HG03175 (cell line): ENCODE data around the gene LRRC8C.
A peak's percentile ranks its signal among the peaks of the same experiment; 100 is the strongest.

Experiments
- ATAC-seq: cut with Tn5 transposase; IDR thresholded peaks from one replicate; pipeline ENCODE4 v1.9.1; 2021; ENCODE audit warnings: mild to moderate bottlenecking, moderate library complexity; ENCODE audit not compliant: unreplicated experiment

Gene LRRC8C

DNA sequence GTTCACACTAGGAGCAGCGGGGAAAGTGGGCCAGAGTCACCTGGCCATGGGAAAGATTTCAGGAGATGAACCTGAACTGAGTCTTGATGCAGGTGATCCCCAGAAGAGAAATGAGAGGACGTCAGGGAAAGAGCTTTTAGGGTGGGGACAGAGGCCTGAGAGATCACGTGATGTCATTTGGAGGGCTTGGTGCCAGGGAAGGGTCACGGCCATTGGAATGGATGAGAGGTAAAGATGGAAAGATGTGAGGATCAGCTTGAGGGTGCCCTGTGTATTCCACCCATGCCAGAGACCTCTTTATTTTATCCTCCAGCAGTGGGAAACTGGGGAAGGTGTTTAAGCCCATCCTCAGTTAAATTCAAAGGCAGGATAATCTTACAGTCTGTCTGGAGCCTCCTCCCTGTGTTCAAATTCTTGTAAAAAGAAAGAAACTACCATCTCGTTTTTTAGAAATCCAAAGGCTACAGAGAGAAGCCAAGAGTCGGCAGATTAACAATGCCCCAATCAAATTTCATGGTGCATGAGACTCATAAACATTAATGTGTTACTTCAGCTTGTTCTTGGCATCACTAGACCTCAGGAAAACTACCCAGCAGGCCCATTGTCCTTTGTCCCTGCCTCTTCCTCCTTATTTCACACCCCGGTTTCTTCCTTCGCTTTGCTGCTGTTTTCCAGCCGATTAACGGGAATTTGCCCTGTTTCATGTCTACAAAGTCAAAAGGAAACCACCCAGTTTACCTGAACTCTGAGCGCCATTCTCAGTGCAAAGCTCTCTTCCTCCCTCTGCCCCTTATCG lies 94.8 kb downstream of the LRRC8C start:
- no peak for ATAC-seq

DNA sequence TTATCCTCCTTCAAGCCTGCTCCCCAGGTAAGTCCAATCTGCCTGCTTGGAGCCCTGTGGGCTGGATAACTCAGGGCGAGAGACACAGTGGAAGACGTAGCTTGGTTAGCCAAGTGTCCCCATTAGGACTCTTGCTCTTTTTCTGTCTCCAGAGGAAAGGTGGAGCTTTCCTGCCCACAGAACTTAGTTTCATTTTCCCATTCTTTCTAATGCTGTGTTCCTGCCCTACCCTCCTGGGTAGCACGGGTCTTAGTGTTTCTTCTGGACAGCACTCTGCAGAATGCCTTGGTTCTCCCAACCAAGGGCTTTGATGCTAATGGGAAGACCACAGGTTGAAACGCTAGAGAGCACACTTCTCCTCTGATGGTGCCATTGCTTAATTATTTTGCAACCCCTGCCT lies 95.5 kb downstream of the LRRC8C start:
- ATAC-seq = no peak

DNA sequence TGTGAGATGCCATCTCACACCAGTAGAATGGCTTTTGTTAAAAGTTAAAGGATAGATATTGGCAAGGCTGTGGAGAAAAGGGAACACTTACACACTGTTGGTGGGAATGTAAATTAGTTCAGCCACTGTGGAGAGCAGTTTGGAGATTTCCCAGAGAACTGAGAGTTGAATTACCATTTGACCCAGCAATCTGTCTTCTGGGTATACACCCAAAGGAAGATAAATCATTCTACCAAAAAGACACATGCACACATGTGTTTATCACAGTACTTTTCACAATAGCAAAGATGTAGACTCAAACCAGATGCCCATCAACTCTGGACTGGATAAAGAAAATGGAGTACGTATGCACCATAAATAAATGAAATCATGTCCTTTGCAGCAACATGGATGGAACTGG lies 99.3 kb downstream of the LRRC8C start:
- no peak for ATAC-seq

DNA sequence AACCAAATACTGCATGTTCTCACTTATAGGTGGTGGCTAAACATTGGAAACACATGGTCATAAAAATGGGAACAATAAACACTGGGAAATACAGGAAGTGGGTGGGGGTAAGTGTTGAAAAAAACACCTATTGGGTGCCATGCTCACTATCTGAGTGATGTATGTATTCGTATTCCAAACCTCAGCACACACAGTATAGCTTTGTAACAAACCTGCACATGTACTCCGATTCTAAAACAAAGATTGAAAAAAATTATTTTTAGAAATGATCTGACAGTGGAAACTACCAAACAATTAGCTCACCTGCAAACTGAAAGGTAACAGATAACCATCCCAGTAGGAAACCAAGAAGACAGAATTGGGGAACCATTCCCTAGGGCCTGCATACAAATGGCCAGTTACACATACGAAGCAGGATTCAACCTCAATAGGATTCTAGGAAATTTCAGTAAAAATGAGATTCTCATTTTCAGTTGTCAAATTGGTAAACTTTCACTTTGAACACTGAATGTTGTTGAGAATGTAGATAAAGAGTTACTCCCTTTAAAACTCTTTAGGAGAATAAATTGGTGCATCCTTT lies 99.8 kb downstream of the LRRC8C start:
- no peak for ATAC-seq

DNA sequence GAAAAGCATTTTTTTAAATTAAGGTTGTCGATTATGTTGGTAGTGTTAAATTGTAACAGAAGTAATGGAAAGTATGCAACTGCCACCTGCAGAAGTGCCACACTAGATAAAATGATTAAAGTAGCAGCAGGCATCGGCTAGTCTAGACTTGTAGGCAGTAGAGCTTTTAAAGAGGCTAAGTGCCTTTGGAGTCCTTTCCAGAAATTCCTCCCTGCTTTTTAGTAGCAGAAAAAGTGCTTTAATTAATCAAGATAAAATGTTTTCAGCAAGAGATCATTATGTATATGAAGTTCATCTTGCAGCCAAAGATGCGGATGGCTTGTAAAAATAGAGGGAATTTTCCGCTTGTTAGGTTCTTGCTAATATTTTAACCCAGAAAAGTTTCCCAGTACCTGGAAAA lies 100.8 kb downstream of the LRRC8C start:
- ATAC-seq = no peak

DNA sequence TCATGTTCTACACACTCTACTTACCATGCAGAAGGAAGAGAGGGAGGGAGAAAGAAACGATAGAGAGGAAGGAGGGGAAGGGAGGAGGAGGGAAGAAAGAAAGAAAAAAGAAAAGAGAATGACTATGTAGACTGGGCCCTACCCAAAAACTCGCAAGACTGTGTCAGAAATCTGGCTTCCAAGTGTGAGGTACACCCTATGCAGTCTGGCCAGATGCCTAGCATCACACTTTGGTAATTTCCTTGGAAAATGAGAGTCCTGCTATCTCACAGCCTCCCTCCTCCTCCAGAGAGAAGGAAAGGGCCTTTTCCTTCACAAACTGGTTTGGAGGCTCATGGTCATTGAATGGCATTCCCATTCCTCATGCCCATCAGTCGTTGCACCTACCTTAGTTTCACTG lies 101.5 kb downstream of the LRRC8C start:
- ATAC-seq = no peak

DNA sequence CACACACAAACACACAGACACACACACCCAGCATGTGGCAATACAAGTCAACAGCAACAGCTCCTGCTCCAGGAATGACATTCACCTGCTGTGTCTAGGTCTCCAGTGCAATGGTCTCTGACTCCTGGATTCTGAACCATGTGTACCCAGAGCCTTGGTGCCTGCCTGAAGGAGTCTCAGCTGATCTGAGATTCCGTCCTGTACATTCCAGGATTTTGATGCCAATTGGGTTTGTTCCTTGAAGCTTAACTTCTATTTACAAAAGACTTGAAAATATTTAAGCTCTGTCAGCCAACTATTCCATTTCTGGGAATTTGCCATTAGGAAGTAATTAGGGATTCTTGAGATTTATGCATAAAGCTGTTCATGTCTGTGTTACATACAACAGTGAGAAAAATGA lies 102.6 kb downstream of the LRRC8C start:
- ATAC-seq = no peak

DNA sequence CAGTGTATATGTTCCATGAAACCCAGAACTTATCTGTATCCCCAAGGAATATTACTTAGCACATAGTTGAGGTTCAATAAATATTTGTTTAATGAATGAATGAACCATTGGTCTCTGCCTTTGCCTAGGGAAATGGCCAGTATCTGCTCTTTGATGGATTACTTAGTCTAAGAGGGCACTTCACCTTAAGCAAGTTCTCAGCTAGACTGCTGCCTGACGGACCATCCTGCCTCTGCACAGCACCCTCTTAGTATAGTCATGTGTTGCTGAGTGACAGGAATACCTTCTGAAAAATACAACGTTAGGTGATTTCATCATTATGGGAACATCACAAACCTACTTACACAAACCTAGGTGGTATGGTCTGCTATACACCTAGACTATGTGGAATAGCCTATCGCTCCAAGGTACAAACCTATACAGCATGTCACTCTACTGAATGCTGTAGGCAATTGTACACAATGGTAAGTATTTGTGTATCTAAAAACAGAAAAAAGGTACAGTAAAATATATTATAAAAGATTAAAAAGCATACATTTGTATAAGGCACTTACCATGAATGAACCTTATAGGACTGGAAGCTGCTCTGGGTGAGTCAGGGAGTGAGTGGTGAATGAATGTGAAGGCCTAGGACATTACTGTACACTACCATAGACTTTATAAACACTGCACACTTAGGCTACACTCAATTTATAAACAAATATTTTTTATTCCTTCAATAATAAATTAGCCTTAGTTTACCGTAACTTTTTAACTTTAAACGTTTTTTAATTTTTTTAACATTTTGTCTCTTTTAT lies 104.2 kb downstream of the LRRC8C start:
- ATAC-seq = no peak

DNA sequence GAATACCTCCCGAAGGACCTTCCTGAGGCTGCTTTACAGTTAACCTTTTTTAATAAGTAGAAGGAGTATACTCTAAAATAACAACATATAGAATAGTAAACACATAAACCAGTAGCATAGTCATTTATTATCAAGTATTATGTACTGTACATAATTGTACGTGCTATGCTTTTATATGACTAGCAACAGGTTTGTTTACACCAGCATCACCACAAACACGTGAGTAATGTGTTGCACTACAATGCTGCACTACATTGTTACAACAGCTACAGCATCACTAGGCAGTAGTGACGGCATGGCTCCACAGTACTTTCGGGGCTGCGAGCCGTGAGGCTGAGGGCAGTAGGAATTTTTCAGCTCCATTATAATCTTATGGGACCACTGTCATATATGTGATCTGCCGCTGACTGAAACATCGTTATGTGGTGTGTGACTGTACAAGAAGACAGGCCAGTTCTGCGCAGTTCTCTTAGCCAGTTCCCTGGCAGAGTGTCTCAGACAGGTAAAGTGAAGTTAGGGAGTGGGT lies 105.1 kb downstream of the LRRC8C start:
- no peak for ATAC-seq

DNA sequence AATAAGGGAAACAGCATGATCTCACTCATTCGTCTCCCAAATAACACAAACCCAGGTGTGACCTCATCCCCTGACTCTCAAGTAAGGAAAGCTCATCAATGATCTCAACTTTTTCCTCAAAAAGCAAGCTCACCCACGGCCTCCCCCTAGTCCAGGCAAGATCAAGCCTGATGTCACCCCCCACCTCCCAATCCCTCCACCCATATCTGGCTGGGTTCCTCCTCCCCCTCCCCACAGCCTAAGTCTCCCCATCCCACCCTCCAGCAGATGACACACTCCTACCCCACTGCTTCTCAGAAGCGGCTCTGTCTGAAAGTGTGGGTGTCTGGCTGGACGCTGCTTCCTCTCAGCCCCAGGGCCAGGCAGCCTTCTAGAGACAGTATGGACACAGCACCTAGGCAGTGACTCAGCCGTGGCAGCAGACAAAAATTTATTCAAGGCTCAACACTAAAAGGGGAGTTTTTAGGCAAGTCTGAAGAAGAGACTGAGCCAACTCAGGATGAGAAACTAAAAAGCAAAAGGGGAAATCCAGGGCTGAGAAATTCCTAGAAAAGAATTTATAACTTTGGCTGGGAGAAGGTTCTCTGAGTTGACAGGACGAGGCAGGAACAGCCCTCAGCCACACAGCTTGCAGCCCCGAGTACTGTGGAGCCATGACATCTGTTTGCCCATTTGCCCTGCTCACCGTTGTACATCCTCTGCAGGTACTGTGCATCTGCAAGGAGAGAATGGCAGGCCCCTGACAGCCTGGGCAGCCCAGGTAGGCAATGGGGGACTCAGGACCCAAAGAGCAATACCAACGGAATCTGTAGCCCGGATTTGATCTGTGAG lies 106.3 kb downstream of the LRRC8C start:
- ATAC-seq = no peak

DNA sequence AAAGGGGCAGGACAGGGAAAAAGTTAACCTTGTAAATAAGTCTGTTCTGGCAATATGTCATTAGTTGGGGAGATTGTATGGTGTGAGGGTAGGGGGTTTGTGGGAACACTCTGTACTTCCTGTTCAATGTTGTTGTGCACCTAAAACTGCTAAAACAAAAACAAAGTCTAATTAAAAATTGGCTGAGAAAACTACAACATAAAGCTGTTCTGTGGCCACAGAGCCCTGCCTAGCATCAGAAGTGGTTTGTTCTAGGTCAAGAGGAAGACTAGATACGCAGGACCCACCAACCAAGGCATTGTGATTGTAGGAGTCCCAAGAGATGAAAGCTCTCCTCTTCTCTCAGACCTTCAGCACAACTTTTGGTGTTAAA lies 106.9 kb downstream of the LRRC8C start:
- no peak for ATAC-seq

DNA sequence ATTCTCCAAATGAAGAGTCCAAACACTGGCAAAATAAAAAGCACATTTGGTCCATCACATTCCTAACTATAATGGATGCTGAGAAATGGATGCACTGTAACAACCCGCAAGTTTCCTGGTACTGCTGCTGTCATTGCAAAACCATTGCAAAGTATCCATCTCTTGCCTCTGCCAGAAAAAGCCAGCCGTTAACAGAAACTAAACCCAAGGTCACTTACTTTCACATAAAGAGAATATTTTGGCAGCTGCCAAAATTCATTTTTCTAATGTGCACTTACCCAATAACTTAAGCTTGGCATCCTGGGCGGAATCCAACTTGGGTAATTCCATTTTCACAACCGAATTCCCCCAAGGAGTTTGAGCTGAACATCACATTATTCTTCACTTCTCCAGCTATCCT lies 110.9 kb downstream of the LRRC8C start:
- no peak for ATAC-seq

DNA sequence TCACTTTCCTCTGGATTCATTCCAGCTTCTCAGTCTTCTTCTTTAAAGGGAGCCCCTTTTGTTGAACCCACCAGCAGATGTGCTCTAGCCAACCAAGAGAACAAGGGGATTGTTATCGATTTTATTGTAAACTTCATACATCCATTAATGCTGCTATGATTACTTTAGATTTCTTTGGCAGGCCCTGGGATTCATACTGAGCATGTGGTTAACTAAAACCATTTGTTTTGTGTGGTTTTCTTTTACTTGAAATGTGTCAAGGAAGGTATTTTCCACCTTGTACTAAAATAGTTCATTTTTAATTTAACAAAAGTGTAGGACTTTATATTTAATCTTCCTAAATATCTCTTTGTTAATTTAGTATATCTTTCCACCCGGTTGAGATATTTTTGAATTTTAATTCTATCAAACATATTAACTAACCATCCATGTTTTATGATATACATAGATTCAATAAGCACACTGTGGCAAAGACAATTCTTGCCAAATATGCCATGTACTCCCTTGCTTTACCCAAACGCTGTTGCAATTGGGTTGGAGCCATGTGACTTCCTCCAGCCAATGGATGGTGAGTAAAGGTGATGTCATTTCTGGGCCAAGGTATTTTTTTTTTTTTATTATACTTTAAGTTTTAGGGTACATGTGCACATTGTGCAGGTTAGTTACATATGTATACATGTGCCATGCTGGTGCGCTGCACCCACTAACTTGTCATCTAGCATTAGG lies 113.7 kb downstream of the LRRC8C start:
- ATAC-seq = no peak

DNA sequence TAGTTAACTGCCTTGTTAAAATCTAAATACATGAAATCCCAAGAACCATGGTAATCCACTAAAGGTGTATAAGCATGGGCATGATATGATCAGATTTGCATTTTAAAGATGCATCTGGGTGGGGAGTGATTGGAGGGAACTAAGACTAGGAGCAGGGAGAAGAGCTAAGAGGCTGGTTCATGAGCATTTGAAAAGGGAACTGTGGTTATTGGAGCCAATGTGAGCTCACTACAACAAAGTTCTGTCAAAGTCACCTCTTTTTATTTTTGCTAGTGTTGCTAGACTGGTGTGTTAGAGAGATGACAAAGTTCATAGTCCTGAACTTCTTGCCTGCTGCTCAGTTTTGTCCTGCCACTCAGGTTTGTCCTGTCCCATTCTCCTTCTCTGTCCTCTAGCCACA lies 120.8 kb downstream of the LRRC8C start:
- ATAC-seq = no peak

DNA sequence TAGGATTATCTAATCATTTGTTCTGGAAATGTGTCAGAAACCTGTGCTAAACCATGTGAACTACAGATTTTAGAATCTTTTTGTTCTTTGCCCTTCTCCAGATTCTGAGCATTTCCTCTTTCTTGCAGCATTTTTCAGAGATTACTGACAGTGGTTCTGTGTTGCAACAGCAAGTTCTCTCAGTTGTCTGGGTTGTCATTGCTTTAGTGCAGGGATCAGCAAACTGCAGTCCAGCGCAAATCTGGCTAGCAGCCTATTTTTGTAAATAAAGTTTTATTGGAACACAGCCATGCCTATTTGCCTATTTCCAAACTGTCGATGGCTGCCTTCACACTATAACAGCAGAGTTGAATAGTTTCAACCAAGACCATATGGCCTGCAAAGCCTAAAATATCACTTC lies 121.6 kb downstream of the LRRC8C start:
- no peak for ATAC-seq

DNA sequence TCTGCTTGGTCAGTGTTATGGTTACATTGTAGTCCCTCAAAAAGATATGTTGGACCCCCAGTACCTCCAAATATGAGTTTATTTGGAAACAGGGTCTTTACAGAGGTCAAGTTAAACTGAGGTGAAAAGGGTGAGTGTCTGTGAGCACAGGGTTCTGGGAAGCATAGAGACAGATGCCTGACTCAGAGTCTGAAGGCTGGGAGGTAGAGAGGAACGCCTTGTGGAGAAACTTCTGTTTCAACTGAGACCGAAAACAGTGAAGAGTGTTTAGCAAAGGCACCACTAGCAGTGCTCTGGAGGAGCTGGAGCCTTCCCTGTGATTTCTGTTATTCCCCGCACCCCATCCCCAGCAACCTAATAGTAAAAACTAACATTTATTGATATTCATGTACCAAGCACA lies 122.7 kb downstream of the LRRC8C start:
- no peak for ATAC-seq

DNA sequence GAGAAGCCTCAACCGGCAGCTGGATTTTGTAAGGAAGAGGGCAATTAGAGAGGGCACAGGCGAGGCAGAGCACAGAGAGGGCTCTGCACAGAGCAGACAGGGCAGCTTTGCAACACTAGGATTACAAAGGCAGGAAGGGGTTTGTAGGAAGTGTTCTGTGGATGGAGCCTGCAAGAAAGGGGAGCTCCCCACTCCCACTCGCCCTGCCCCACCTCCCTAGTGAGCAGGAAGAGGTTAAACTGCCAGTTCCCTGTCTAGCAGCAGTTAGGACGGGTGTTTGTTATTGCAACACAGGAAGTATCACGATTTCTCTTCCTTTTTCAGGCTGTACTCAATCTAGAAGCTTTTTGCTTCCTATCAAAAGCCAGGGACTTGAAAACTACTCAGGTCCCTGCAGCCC lies 124.6 kb downstream of the LRRC8C start:
- peak; percentile 72 for ATAC-seq

DNA sequence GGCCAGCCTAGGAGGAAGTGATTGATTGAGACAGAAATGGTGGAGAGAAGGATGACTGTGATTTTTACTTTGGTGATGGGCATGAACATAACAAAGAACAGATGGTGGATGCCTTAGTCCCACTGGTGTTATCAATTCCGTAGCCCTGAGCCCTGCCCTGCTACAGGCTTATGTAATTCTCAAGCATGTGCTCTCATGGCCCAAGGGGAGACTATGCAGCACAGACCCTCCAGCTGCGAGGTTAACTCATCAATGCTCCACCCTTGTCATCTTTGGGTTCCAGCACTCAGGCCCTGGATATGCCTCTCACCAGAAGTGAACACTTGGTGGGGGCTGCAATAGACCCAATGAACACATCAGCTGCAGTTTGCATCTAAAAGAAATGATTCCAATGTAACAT lies 125.2 kb downstream of the LRRC8C start:
- ATAC-seq = no peak

DNA sequence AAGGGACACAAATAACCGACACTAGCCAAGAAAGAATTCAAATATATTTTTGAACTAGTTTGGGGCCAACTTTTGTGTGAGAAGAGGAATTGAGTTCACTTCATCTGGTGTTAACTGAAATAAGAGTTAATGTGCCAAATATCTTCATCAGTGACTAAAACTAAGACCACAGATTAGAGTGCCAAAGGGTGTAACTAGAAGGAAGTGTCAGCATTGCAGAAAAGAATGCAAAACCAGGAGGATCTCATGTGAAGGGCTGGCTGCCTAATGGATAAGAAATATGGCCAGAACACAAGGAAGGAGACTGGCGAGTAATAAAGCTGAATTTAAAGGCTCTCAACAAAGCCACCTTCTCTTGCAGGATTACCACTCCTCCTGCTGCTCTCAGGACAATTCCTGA lies 126.1 kb downstream of the LRRC8C start:
- ATAC-seq = no peak

DNA sequence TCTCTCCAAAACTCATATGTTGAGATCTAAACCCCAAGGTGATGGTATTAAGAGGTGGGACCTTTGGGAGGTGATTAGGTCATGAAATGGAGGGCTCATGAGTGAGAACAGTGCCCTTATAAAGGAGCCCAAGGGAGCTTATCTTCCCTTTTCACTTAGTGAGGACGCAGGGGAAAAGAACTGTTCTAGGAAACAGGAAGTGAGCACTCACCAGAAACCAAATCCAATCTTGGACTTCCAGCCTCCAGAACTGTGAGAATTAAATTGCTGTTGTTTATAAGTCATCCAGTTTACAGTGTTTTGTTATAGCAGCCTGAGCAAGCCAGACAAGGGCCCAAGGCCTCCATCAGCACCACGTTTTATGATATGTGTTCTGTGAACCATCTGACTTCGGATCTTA lies 127.6 kb downstream of the LRRC8C start:
- no peak for ATAC-seq
